Measurements from ENCODE around the gene TMPRSS7. TPM values are rescaled to one million over a fixed set of nuclear protein-coding genes. Genes with fewer than 3 reads are reported as not detected.
A peak's percentile ranks its signal among the peaks of the same experiment; 100 is the strongest.
"Not testable (repeated sequence)": the region's sequence is repeated elsewhere in the genome, so short reads cannot be mapped to it uniquely, and the experiment has no call there.

Gene TMPRSS7
- total RNA-seq, 2 donors from 2014 or later: not detected

DNA sequence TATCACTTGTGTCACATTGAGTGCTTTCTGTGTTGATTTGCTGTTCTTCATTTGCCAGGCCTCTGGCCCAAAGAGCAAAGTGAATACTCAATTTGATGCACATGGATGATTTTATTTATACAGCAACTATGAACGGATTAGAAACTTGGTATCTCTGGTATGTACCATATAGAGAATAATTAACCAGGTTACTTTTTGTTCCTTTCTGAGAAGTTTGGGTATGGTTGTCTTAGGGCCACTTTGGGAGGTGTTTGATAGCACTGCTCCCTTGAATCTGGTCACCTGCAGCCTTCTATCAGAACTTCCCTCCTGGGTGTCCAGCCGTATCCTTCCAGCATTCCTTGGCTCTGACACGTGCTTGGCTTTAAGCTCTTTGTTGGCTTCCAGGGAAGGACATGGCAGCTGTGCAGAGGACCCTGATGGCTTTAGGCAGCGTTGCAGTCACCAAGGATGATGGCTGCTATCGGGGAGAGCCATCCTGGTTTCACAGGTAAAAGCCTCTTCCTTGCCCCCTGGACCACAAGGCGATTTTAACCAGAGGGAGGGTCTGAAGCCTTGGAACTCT, 23.1 kb upstream of the TMPRSS7 start:
- intact Hi-C loops (cut with DNase I): no loop called here
- DNase-seq: no peak
- ATAC-seq: no peak

GRCh38 chr3:112012205-112012992, 22.1 kb upstream of the TMPRSS7 start:
- intact Hi-C loops (cut with DNase I): loop anchor here in 1 of 2 donors (2.0 kb wide), 2 partner anchors 294 to 344 kb away; no protein-coding TSS in a partner anchor
- no peak for DNase-seq
- ATAC-seq: peak in 1 of 2 donors; percentile 14

- intact Hi-C loops (cut with DNase I): loop anchor here in 1 of 2 donors (2.0 kb wide), 2 partner anchors 294 to 344 kb away; no protein-coding TSS in a partner anchor
- peak; percentile 67 for DNase-seq
- peak; percentile 79 to 86 for ATAC-seq
Measured at GRCh38 chr3:112013058-112013783, 21.3 kb upstream of the TMPRSS7 start.

DNA sequence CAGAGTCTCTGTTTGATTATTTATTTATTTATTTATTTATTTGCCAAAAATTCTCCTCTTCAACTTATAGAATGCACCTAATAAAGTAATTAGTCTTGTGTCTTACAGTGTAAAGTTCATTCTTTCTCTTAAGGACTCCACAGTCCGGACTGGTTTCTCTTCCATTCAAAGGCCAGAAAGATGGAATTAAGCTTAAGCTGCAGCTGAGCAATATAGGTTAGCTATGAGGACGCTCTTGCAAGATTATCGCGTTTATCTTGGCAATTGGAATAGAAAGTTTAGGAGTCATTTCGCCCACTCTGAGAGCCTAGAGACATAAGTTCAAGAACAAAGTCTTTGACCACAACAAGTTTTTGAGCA, 20.8 kb upstream of the TMPRSS7 start:
- intact Hi-C loops (cut with DNase I): loop anchor here in 1 of 2 donors (2.0 kb wide), 2 partner anchors 295 to 345 kb away; no protein-coding TSS in a partner anchor
- ATAC-seq (no peak), DNase-seq (no peak)

GRCh38 chr3:112017091-112017490, 17.4 kb upstream of the TMPRSS7 start:
- no peak for DNase-seq
- no peak for ATAC-seq
- intact Hi-C loops (cut with DNase I): no loop called here

DNA sequence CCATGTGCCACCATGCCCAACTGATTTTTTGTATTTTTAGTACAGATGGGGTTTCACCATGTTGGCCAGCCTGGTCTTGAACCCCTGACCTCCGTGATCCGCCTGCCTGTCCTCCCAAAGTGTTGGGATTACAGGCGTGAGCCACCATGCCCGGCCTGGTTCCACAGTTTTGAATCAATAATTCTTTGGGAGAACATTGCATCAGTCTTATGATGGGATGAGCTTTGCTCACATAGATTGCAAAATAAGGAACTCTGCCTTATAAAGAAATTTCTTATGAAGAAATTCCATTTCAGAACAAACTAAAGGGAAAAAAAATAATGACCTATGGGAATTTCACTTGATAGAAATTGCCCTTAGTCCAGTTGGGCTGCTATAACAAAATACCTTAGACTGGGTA, 15.8 kb upstream of the TMPRSS7 start:
- ATAC-seq (no peak), DNase-seq (no peak)
- intact Hi-C loops (cut with DNase I): no loop called here

- ATAC-seq: no peak
- intact Hi-C loops (cut with DNase I): no loop called here
- DNase-seq: no peak
Measured at GRCh38 chr3:112019716-112020115, 14.8 kb upstream of the TMPRSS7 start.

DNA sequence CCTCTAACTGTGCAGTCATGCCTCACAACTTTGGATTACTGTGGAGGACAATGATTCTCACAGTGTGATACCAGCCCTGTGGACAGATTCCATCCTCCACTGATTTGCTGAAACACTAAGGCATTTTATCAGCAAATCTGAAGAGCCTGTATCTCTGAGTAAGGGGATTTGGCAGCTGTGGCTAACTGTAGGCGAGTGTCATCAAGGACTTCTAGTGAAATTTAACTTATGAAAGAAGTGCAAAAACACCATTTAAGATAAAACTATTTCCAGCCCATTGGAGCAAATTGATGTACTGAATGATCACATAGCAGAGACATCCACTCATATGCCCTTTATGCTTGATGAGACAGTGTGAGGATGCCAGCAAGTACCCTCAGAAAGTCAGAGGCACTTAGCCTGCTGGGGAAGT, 13.9 kb upstream of the TMPRSS7 start:
- no peak for ATAC-seq
- no peak for DNase-seq
- intact Hi-C loops (cut with DNase I): no loop called here

GRCh38 chr3:112027142-112027541, 7.4 kb upstream of the TMPRSS7 start:
- intact Hi-C loops (cut with DNase I): no loop called here
- no peak for DNase-seq
- no peak for ATAC-seq

- no peak for DNase-seq
- intact Hi-C loops (cut with DNase I): no loop called here
- ATAC-seq: peak; percentile 67 to 91
Measured at GRCh38 chr3:112027826-112028225, 6.7 kb upstream of the TMPRSS7 start.

- no peak for DNase-seq
- intact Hi-C loops (cut with DNase I): no loop called here
Measured at GRCh38 chr3:112030901-112031300, 3.6 kb upstream of the TMPRSS7 start.

DNA sequence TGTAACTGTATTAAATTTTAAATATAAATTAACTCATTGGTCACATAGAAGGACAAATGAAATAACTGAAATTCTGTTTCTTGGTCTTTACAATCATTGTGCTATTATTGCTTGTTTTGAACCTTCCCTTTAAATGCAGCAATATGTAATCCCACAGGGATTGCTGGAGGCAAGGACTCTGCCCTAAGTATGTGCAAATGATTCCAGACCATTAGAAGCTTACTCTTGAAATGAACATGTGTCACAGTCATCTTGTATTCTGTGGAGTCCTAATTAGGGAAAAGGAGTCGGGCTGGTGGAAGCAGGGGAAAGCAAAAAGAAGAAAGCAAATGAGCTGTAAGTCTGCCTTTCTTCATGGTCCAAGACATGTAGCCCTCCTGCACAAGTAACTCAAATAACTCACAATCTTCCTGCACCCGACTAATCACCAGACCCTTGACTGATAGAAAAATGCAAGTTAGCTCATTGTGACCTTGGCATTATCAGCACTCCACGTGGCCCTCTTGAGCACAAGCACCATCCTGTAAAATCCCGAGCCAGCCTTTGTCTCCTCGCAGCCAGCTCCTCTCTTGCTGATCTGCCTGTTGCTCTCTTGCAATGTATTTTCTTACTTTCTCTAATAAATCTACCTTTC, 2.3 kb upstream of the TMPRSS7 start:
- no peak for ATAC-seq
- DNase-seq: no peak
- intact Hi-C loops (cut with DNase I): no loop called here

More at GRCh38 chr3:112030901-112031300, 3.6 kb upstream of the TMPRSS7 start:
- no peak for ATAC-seq

DNA sequence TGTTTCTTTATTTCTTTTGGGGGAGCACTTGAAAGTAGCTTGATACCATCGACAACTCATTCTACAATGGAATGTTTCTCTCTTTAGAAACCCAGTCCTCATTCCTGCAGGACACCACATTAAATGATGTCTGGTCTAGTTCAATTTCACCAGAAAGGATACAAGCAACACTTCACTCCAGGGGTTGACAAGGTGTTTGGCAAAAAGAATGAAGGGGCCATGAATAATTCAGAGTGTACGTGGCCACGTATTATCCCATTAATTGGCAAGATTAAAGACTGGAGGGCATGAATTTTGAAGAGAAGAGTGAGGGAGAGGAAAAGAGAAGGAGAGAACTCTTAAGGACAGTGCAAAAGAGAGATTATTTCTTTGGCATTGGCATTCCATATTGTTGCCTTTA, 705 bp downstream of the TMPRSS7 start:
- ATAC-seq (no peak), DNase-seq (no peak)
- intact Hi-C loops (cut with DNase I): no loop called here

DNA sequence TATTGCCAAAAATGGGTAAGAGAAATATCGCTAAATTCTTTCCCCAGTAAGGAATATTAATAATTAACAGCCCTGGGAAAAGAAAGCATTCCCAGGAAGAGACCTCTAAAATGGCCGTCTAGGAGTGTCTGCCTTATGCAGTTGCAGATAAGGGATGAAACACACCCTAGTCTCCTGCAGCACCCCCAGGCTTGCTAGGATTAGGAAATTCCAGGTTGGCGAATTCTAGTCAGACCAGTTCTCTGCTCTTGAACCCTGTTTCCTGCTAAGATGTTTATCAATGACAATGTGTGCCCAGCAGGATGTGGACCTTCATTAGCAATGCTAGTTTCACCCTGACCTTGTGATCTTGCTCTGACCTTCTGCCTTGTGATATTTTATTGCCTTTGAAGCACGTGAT, 2.7 kb downstream of the TMPRSS7 start:
- DNase-seq; intact Hi-C loops (cut with DNase I); ATAC-seq: not testable (repeated sequence)

DNA sequence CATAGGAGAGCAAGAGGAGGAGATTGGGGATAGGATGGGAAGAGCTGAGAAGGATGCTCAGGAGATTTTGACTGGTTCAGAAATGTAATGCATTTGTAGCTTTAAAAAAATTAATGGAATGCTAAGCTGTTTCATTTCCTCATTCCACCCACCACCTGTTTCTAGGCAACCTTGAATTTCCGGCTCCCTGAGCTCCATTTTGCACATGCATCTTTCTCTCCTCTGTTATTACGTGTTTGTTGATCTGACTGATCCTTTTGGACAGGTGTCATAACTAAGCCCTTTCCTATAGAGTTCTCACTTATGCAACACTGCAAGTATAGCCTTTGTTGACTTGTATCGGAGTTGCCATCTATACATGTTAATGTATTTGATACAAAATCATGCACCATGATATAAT, 4.3 kb downstream of the TMPRSS7 start:
- ATAC-seq: no peak
- intact Hi-C loops (cut with DNase I): no loop called here
- no peak for DNase-seq

GRCh38 chr3:112041321-112041720, 6.8 kb downstream of the TMPRSS7 start:
- no peak for ATAC-seq
- DNase-seq: no peak
- intact Hi-C loops (cut with DNase I): loop anchor here in 1 of 2 donors (5.0 kb wide), 1 partner anchor 54 kb away; no protein-coding TSS in a partner anchor

- intact Hi-C loops (cut with DNase I): loop anchor here in 1 of 2 donors (5.0 kb wide), 1 partner anchor 56 kb away; no protein-coding TSS in a partner anchor
- no peak for ATAC-seq
- no peak for DNase-seq
Measured at GRCh38 chr3:112042842-112043280, 8.3 kb downstream of the TMPRSS7 start.

DNA sequence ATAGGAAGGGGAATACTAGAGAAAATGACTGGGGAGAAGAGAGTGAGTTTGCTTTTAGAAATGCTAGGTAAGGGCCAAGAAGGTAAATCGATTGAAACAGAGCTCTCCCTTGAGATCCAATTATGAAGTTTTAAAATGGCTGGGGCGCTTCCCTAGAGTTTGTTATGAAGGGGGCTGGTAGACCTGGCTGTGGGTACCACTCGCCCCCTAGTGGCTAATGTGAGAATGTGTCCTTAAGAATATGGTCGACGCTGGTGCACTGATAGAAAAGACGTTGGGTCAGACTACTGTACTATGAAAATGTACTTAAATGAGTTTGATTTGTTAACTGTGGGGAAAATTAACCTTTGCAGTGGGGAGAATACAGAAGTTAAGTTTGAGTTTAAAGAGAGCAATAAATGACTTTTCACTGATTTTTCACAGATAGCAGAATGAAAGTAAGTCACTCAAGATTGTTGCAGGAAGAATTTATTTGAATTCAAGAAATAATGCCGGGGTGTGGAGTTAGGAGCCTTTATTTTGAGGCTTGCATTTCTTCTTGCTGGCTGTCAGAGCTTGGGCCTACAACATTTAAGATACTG, 9.2 kb downstream of the TMPRSS7 start:
- ATAC-seq: peak; percentile 93 to 94
- intact Hi-C loops (cut with DNase I): loop anchor here in 1 of 2 donors (5.0 kb wide), 1 partner anchor 56 kb away; no protein-coding TSS in a partner anchor

GRCh38 chr3:112046599-112046998, 12.1 kb downstream of the TMPRSS7 start:
- intact Hi-C loops (cut with DNase I): no loop called here
- DNase-seq (no peak), ATAC-seq (no peak)

More for the DNA sequence above, 9.2 kb downstream of the TMPRSS7 start:
- peak; percentile 31 for DNase-seq

All from left cardiac atrium (tissue), 4 donors.